Measurements from ENCODE around the gene PCDHGA9. TPM values are rescaled to one million over a fixed set of nuclear protein-coding genes. Genes with fewer than 3 reads are reported as not detected.

Gene PCDHGA9
- 2.6 and 2.9 TPM in 2 replicates for total RNA-seq (2014; rRNA removed; shearing (Covaris generic))
- polyA plus RNA-seq (2016; fragmentation: Nextera tagmentation; extraction: Ambion mirVana) = 0.61 and 0.71 TPM in 2 replicates

- no peaks in the 10 kb centered on the region for H3K9me3 ChIP-seq (ENCODE audit: low read depth)
- H2AFZ ChIP-seq = peak within 1 kb of the TSS; percentile 65
- H3K4me3 ChIP-seq = peak within 1 kb of the TSS; percentile 68
- 20% methylated on average over 27 of the region's 27 CpGs for WGBS, 2 experiments (ENCODE audit: low coverage in 1 of 2, low lambda C conversion rate in 2 of 2, missing lambda C conversion rate in 2 of 2)
- H3F3A ChIP-seq (ENCODE audit: insufficient read depth) = peaks cover 8% of the 10 kb centered on the region; the same call in 1 of the 2 replicates
- no peak within 1 kb of the TSS for H3K27ac ChIP-seq
- 0 out of 2 replicates have a peak, but pooled peaks cover 4% of the 10 kb centered on the region for H3K79me2 ChIP-seq (ENCODE audit: insufficient read depth)
- H3K36me3 ChIP-seq (ENCODE audit: low read depth) = no peaks in the 10 kb centered on the region
- in situ Hi-C loops (cut with MboI) = no loop called here
- no peaks in the 10 kb centered on the region for H3K9me2 ChIP-seq (ENCODE audit: insufficient read depth)
- H3K4me2 ChIP-seq (ENCODE audit: unreplicated experiment) = peak within 1 kb of the TSS; percentile 54
- TF ChIP-seq EZH2 (IDR thresholded peaks at IDR 0.05; ENCODE audit: insufficient read depth, poor library complexity, severe bottlenecking) (no peak), EZH2phosphoT487 (IDR thresholded peaks at IDR 0.05; ENCODE audit: insufficient read depth, low read depth) (no peak)
- DNase-seq = peak; percentile 73
- H3K9ac ChIP-seq = peak within 1 kb of the TSS; percentile 38
- H4K20me1 ChIP-seq (ENCODE audit: insufficient read depth) = no peaks in the 10 kb centered on the region
- H3K27me3 ChIP-seq (replicated peaks; ENCODE audit: insufficient read depth) = no peaks in the 10 kb centered on the region
- H3K4me1 ChIP-seq (ENCODE audit: insufficient read depth) = no peaks in the 10 kb centered on the region; the same call in 1 of the 2 replicates
Measured at GRCh38 chr5:141402553-141403243, at the start of gene PCDHGA9. PCDHGA9 (plus strand) TSS chr5:141402778; CDS start chr5:141402953, 175 bp downstream.

GRCh38 chr5:141354900-141355469, 47.6 kb upstream of the PCDHGA9 start, which contains the start of gene PCDHGA4:
PCDHGA4 (plus strand) TSS chr5:141355021; CDS start chr5:141355108, 87 bp downstream.
- Histone ChIP-seq H3K79me2 (ENCODE audit: insufficient read depth) (peaks cover 6% of the 10 kb centered on the region; the same call in 1 of the 2 replicates), H3K4me2 (ENCODE audit: unreplicated experiment) (peak within 1 kb of the TSS; percentile 61), H3K36me3 (ENCODE audit: low read depth) (no peaks in the 10 kb centered on the region), H3F3A (ENCODE audit: insufficient read depth) (no peaks in the 10 kb centered on the region), H3K4me1 (ENCODE audit: insufficient read depth) (no peaks in the 10 kb centered on the region), H3K4me3 (peak within 1 kb of the TSS; percentile 77), H3K9me3 (ENCODE audit: low read depth) (peaks cover 3% of the 10 kb centered on the region), H4K20me1 (ENCODE audit: insufficient read depth) (no peaks in the 10 kb centered on the region), H3K27ac (peak within 1 kb of the TSS; percentile 61), H2AFZ (peak within 1 kb of the TSS; percentile 92), H3K27me3 (replicated peaks; ENCODE audit: insufficient read depth) (no peaks in the 10 kb centered on the region), H3K9me2 (ENCODE audit: insufficient read depth) (no peaks in the 10 kb centered on the region), H3K9ac (peak within 1 kb of the TSS; percentile 81)
- peak; percentile 55 for DNase-seq
- 12 to 18% methylated on average over 29 of the region's 29 CpGs for WGBS, 2 experiments (ENCODE audit: low coverage in 1 of 2, low lambda C conversion rate in 2 of 2, missing lambda C conversion rate in 2 of 2)
- TF ChIP-seq EZH2 (IDR thresholded peaks at IDR 0.05; ENCODE audit: insufficient read depth, poor library complexity, severe bottlenecking) (no peak), EZH2phosphoT487 (IDR thresholded peaks at IDR 0.05; ENCODE audit: insufficient read depth, low read depth) (no peak)
- in situ Hi-C loops (cut with MboI) = no loop called here

GRCh38 chr5:141355641-141356040, 46.9 kb upstream of the PCDHGA9 start:
- no peak for DNase-seq
- H3K27ac ChIP-seq = no peak overlapping the region
- in situ Hi-C loops (cut with MboI) = no loop called here
- H3F3A ChIP-seq (ENCODE audit: insufficient read depth) = no peaks in the 10 kb centered on the region
- H4K20me1 ChIP-seq (ENCODE audit: insufficient read depth) = no peaks in the 10 kb centered on the region
- peaks cover 6% of the 10 kb centered on the region; the same call in 1 of the 2 replicates for H3K79me2 ChIP-seq (ENCODE audit: insufficient read depth)
- no peaks in the 10 kb centered on the region for H3K9me2 ChIP-seq (ENCODE audit: insufficient read depth)
- H3K9me3 ChIP-seq (ENCODE audit: low read depth) = peaks cover 3% of the 10 kb centered on the region
- peak overlapping the region; percentile 77 for H3K4me3 ChIP-seq
- WGBS, 2 experiments (ENCODE audit: low coverage in 1 of 2, low lambda C conversion rate in 2 of 2, missing lambda C conversion rate in 2 of 2) = 52 to 57% methylated on average over 24 of the region's 24 CpGs
- H3K27me3 ChIP-seq (replicated peaks; ENCODE audit: insufficient read depth) = no peaks in the 10 kb centered on the region
- no peak for TF ChIP-seq EZH2 (IDR thresholded peaks at IDR 0.05; ENCODE audit: insufficient read depth, poor library complexity, severe bottlenecking)
- no peak for TF ChIP-seq EZH2phosphoT487 (IDR thresholded peaks at IDR 0.05; ENCODE audit: insufficient read depth, low read depth)
- H3K4me2 ChIP-seq (ENCODE audit: unreplicated experiment) = peak overlapping the region; percentile 61
- peak overlapping the region; percentile 92 for H2AFZ ChIP-seq
- H3K9ac ChIP-seq = peak overlapping the region; percentile 81; the same call in 1 of the 2 replicates
- H3K4me1 ChIP-seq (ENCODE audit: insufficient read depth) = no peaks in the 10 kb centered on the region
- no peaks in the 10 kb centered on the region for H3K36me3 ChIP-seq (ENCODE audit: low read depth)

- no peak overlapping the region for H3K27ac ChIP-seq
- peak overlapping the region; percentile 77; the same call in 1 of the 2 replicates for H3K4me3 ChIP-seq
- H3K4me2 ChIP-seq (ENCODE audit: unreplicated experiment) = no peak overlapping the region
- no peaks in the 10 kb centered on the region for H3K36me3 ChIP-seq (ENCODE audit: low read depth)
- no peaks in the 10 kb centered on the region for H3K27me3 ChIP-seq (replicated peaks; ENCODE audit: insufficient read depth)
- in situ Hi-C loops (cut with MboI) = no loop called here
- TF ChIP-seq EZH2 (IDR thresholded peaks at IDR 0.05; ENCODE audit: insufficient read depth, poor library complexity, severe bottlenecking) (no peak), EZH2phosphoT487 (IDR thresholded peaks at IDR 0.05; ENCODE audit: insufficient read depth, low read depth) (no peak)
- no peaks in the 10 kb centered on the region for H4K20me1 ChIP-seq (ENCODE audit: insufficient read depth)
- no peak overlapping the region for H3K9ac ChIP-seq
- H3K4me1 ChIP-seq (ENCODE audit: insufficient read depth) = no peaks in the 10 kb centered on the region
- H3K9me2 ChIP-seq (ENCODE audit: insufficient read depth) = no peaks in the 10 kb centered on the region
- H3F3A ChIP-seq (ENCODE audit: insufficient read depth) = no peaks in the 10 kb centered on the region
- 49% methylated on average over 5 of the region's 5 CpGs for WGBS, 2 experiments (ENCODE audit: low coverage in 1 of 2, low lambda C conversion rate in 2 of 2, missing lambda C conversion rate in 2 of 2)
- peaks cover 6% of the 10 kb centered on the region; the same call in 1 of the 2 replicates for H3K79me2 ChIP-seq (ENCODE audit: insufficient read depth)
- DNase-seq = no peak
- H3K9me3 ChIP-seq (ENCODE audit: low read depth) = peaks cover 3% of the 10 kb centered on the region
- no peak overlapping the region for H2AFZ ChIP-seq
Measured at GRCh38 chr5:141356133-141356532, 46.4 kb upstream of the PCDHGA9 start.

Data from GM23248 (cell line).